Hippocampal formation (tissue), 2 donors: ENCODE data around the gene SSR4.

ENCODE experiments used
- DNase-seq, 2 donors: peaks; one replicate each; lab custom pipeline; 2025; lab: John Stamatoyannopoulos, UW

The SSR4 gene

DNA sequence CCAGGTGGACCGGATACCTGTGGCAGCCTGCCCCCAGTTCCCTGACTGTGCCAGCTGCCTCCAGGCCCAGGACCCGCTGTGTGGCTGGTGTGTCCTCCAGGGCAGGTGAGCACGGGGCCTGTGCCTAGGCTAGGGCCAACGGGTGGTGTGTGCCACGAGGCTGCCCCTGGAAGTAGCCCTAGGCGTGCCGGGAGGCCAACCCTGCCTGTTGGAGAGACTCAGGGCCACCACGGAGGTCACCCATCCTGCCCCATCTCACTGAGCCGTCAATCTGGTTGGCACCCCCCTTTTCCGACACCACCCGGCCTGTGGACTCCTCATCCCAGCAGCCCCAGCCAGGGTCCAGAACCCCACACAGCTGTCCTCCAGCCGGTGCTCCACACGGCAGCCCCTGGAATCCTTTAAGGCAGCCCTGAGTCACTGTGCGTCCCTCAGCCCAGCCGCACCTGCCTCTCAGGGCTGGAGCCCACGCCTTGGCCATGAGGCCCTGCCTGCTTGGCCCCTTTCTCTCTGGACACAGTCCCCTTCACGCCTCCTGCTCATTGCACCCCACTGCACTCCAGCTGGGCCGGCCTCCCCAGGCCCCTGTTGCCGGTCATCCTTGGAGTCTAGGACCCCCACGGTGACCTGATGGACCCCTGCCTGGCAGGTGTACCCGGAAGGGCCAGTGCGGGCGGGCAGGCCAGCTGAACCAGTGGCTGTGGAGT lies 25.2 kb upstream of the SSR4 start:
- DNase-seq, result no peak

- no peak for DNase-seq
Observed at GRCh38 chrX:153769865-153770600, 24.4 kb upstream of the SSR4 start.

DNA sequence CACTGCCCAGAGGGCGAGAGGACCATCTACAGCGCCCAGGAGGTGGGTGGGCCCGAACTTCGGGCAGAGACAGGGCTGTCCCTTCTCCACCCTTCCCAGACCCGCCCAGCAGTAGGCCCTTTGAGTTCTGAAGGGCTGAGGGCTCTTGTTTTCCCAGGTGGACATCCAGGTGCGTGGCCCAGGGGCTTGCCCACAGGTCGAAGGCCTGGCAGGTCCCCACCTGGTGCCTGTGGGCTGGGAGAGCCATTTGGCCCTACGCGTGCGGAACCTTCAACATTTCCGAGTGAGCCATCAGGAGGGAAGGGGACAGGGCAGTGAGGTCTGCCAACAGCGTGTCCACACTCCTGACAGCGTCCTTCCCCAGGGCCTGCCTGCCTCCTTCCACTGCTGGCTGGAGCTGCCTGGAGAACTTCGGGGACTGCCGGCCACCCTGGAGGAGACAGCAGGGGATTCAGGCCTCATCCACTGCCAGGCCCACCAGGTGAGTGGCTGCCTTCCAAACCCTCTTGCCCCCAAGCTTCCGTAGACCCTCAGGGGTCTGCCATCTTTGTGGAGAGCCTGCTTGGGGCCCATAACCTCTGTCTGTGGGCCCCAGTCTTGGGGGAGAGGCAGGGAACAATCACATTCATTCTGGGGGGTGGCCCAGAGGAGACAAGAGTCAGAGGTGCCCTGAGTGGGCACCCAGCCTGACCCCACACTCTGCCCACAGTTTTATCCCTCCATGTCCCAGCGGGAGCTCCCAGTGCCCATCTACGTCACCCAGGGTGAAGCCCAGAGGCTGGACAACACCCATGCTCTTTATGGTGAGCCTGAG lies 23.7 kb upstream of the SSR4 start:
- no peak for DNase-seq

DNA sequence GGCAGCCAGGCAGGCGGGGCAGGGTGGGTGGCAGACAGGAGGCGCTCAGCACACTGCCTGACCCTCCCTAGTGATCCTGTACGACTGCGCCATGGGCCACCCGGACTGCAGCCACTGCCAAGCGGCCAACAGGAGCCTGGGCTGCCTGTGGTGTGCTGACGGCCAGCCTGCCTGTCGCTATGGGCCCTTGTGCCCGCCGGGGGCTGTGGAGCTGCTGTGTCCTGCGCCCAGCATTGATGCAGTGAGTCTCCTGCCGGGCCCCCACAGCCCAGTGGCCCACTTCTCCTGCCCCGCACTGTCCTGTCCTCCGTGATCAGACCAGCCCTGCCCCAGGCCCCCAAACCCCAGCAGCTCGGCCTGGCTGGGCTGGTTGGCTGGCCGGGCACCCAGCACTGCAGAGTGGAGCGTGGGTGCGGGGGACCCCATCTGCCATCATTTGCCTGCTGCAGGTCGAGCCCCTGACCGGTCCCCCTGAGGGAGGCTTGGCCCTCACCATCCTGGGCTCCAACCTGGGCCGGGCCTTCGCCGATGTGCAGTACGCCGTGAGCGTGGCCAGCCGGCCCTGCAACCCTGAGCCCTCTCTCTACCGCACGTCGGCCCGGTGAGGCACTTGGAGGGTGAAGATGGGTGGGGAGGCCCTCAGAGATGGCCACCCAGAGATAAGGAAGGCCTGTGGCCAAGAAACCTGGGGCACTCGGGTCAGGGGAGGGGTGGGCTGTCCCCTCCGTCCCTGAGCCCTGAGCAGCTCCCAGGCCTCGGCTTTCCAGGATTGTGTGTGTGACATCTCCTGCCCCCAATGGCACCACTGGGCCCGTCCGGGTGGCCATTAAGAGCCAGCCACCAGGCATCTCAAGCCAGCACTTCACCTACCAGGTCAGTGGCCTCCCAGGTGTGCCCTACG lies 22.8 kb upstream of the SSR4 start:
- no peak for DNase-seq

GRCh38 chrX:153772316-153773217 lies 21.9 kb upstream of the SSR4 start:
- no peak for DNase-seq

GRCh38 chrX:153773218-153773611 lies 21.3 kb upstream of the SSR4 start:
- no peak for DNase-seq

- no peak for DNase-seq
Observed at GRCh38 chrX:153773741-153774575, 20.5 kb upstream of the SSR4 start.

DNA sequence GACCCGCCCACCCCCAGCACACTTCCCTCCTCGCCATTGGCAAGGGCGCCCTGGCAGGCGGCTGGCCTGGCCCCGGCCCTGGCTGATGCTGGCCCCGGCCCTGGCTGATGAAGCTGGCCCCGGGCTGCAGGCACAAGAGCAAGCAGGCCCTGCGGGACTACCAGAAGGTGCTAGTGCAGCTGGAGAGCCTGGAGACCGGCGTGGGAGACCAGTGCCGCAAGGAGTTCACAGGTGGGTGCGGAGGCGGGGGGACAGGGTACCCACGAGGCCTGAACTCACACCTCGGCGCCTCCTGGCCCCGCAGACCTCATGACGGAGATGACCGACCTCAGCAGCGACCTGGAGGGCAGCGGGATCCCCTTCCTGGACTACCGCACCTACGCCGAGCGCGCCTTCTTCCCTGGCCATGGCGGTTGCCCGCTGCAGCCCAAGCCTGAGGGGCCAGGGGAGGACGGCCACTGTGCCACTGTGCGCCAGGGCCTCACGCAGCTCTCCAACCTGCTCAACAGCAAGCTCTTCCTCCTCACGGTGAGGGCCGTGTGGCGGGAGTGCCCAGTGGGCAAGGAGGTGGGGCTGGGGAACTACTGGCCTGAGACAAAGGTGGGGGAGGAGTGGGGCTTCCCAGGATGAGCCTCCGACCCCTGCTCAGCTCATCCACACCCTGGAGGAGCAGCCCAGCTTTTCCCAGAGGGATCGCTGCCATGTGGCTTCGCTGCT lies 19.7 kb upstream of the SSR4 start:
- DNase-seq, result no peak

- DNase-seq, result no peak
Observed at GRCh38 chrX:153775293-153776119, 19.0 kb upstream of the SSR4 start.

DNA sequence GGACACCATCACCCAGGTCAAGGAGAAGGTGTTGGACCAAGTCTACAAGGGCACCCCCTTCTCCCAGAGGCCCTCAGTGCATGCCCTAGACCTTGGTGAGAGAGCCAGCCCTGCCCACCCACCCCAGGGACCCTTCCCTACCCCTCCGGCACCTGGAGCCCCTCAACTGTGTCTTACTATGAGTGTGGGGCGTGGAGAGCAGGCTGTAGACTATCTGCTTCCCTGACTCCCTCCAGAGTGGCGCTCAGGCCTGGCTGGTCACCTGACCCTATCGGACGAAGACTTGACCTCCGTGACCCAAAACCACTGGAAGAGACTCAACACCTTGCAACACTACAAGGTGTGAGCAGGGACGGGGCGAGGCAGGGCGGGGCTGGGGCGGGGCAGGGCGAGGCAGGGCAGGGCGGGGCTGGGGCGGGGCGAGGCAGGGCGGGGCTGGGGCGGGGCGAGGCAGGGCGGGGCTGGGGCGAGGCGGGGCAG lies 18.3 kb upstream of the SSR4 start:
- no peak for DNase-seq

GRCh38 chrX:153776611-153777045 lies 17.8 kb upstream of the SSR4 start:
- DNase-seq, result no peak

DNA sequence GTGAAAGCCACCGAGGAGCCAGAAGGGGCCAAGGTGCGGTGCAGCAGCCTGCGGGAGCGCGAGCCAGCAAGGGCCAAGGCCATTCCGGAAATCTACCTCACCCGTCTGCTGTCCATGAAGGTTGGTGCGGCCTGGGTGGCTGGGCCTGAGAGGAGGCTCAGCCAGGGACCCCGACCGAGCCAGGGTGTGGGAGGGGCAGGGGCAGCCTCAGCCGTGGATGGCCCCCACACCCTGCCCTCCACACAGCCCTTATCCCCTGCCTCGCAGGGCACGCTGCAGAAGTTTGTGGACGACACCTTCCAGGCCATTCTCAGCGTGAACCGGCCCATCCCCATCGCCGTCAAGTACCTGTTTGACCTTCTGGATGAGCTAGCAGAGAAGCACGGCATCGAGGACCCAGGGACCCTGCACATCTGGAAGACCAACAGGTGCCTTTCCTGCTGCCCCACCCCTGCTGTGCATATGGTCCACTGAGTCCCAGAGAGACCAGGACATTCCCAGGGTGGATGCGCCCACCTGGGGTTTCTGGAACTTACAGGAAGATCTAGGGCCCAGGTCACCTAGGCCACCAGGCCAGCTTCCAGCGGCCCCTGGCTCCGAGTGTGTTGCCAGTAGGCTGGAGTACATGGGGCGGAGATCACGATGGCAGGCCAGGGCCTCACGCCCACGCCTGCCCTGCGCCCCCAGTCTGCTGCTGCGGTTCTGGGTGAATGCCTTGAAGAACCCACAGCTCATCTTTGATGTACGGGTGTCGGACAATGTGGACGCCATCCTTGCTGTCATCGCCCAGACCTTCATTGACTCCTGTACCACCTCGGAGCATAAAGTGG lies 17.0 kb upstream of the SSR4 start:
- DNase-seq, result no peak

- DNase-seq, result no peak
Observed at GRCh38 chrX:153778181-153778580, 16.3 kb upstream of the SSR4 start.

DNA sequence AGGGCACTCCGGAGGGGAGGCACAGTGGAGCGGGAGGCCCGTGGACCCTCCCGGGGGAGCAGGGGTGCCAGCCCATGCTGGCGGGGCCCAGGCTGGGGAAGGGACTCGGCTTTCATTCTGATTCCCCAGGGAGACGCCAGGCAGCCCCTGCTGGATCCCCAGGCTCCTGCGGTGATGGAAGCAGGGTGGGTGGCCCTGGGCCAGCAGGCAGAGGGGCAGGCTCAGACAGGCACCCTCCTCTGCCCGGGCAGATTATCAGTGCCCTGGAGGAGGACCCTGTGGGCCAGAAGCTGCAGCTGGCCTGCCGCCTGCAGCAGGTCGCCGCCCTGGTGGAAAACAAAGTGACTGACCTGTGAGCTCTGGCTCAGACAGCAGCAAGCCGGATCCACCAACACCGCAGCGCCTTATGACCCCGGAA lies 15.8 kb upstream of the SSR4 start:
- no peak for DNase-seq

- no peak for DNase-seq
Observed at GRCh38 chrX:153779891-153780677, 14.4 kb upstream of the SSR4 start.
